GM23338 (cell line): ENCODE data around the gene CHIC1. TPM values are rescaled to one million over a fixed set of nuclear protein-coding genes. Genes with fewer than 3 reads are reported as not detected.

Experiments used
- ATAC-seq: fragments of 200-7000 bp; cut with Tn5 transposase; 3 replicates; pipeline ENCODE4 v1.9.1; 2020
- DNase-seq: peaks from one replicate; pipeline ENCODE4 v3.0.0-alpha.2; 2015; ENCODE audit warnings: low spot score
- H2AFZ ChIP-seq: fragments of 200-600 bp; sonication (generic); 2 replicates; pipeline ENCODE4 v1.8.0; 2016; ENCODE audit warnings: antibody characterized with exemption, mild to moderate bottlenecking, moderate library complexity
- H3F3A ChIP-seq: fragments of 200-600 bp; sonication (generic); replicated peaks from 2 replicates; pipeline ENCODE4 v1.8.0; 2017; ENCODE audit warnings: antibody characterized with exemption, mixed run types, low read depth
- H3K27ac ChIP-seq: fragments of 200-600 bp; sonication (generic); 2 replicates; pipeline ENCODE4 v1.6.1; 2016; ENCODE audit warnings: low read depth
- H3K27me3 ChIP-seq: fragments of 200-600 bp; sonication (generic); 2 replicates; pipeline ENCODE4 v1.8.0; 2016; ENCODE audit warnings: mild to moderate bottlenecking, mixed run types, moderate library complexity; ENCODE audit not compliant: insufficient read depth
- H3K36me3 ChIP-seq: fragments of 200-600 bp; sonication (generic); 2 replicates; pipeline ENCODE4 v1.8.0; 2016; ENCODE audit warnings: mild to moderate bottlenecking; ENCODE audit not compliant: insufficient read depth
- H3K4me1 ChIP-seq: fragments of 200-600 bp; sonication (generic); 2 replicates; pipeline ENCODE4 v1.8.0; 2016; ENCODE audit warnings: mild to moderate bottlenecking, moderate library complexity; ENCODE audit not compliant: insufficient read depth
- H3K4me2 ChIP-seq: fragments of 200-600 bp; sonication (generic); 2 replicates; pipeline ENCODE4 v1.7.1; 2017; ENCODE audit warnings: mixed run types
- H3K4me3 ChIP-seq: fragments of 200-600 bp; sonication (generic); 2 replicates; pipeline ENCODE4 v1.6.1; 2016; ENCODE audit warnings: mixed run types
- H3K79me2 ChIP-seq: fragments of 200-600 bp; sonication (generic); replicated peaks from 2 replicates; pipeline ENCODE4 v1.8.0; 2017; ENCODE audit warnings: mild to moderate bottlenecking; ENCODE audit not compliant: insufficient read depth
- H3K9me2 ChIP-seq: fragments of 200-600 bp; sonication (generic); 2 replicates; pipeline ENCODE4 v1.8.0; 2017; ENCODE audit not compliant: insufficient read depth
- H4K20me1 ChIP-seq: fragments of 200-600 bp; sonication (generic); replicated peaks from 2 replicates; pipeline ENCODE4 v1.8.0; 2017; ENCODE audit warnings: mild to moderate bottlenecking; ENCODE audit not compliant: insufficient read depth
- H3K27ac Mint-ChIP-seq: 2 replicates; pipeline ENCODE4 v1.8.0; 2020; ENCODE audit warnings: inconsistent platforms, mild to moderate bottlenecking, moderate library complexity, mixed read lengths
- H3K27me3 Mint-ChIP-seq: 3 replicates; pipeline ENCODE4 v1.8.0; 2022; ENCODE audit warnings: low read depth, mild to moderate bottlenecking, moderate library complexity, mixed read lengths, inconsistent platforms; ENCODE audit not compliant: insufficient read depth, poor library complexity
- H3K36me3 Mint-ChIP-seq: 3 replicates; pipeline ENCODE4 v1.8.0; 2021; ENCODE audit warnings: low read depth, mild to moderate bottlenecking, inconsistent platforms, moderate library complexity, mixed read lengths
- H3K4me1 Mint-ChIP-seq: 3 replicates; pipeline ENCODE4 v1.8.0; 2020; ENCODE audit warnings: mild to moderate bottlenecking, inconsistent platforms, mixed read lengths
- H3K4me3 Mint-ChIP-seq: 3 replicates; pipeline ENCODE4 v1.8.0; 2021; ENCODE audit warnings: moderate library complexity, mild to moderate bottlenecking, inconsistent platforms, mixed read lengths
- H3K9me3 Mint-ChIP-seq: 3 replicates; pipeline ENCODE4 v1.8.0; 2020; ENCODE audit warnings: moderate library complexity, mild to moderate bottlenecking, inconsistent platforms, mixed read lengths
- CREB1 ChIP-seq: fragments of 250-450 bp; sonication (Bioruptor Pico); IDR thresholded peaks from 2 replicates; pipeline ENCODE4 v1.5.0; 2020; ENCODE audit warnings: low read depth, mild to moderate bottlenecking, moderate library complexity
- CTCF ChIP-seq, 2 experiments: fragments of 200-600 bp in 1 of 2; sonication (generic) in 1 of 2; conservative IDR thresholded peaks; 2 replicates each; pipeline versions ENCODE4 v1.5.1 to v1.6.1; 2016 to 2017; ENCODE audit warnings: antibody characterized with exemption in 2 of 2, low read depth in 2 of 2, mild to moderate bottlenecking in 2 of 2, moderate library complexity in 1 of 2
- EZH2 ChIP-seq: fragments of 200-600 bp; sonication (generic); IDR thresholded peaks from one replicate; pipeline ENCODE4 v1.8.0; 2017; ENCODE audit warnings: antibody characterized with exemption, mild to moderate bottlenecking, low read depth; ENCODE audit not compliant: unreplicated experiment
- EZH2phosphoT487 ChIP-seq: fragments of 200-600 bp; sonication (generic); IDR thresholded peaks from one replicate; pipeline ENCODE4 v1.8.1; 2018; ENCODE audit warnings: antibody characterized with exemption; ENCODE audit not compliant: unreplicated experiment
- JUNB ChIP-seq: IDR thresholded peaks from one replicate; pipeline ENCODE4 v1.6.1; 2016; ENCODE audit warnings: antibody characterized with exemption; ENCODE audit not compliant: unreplicated experiment
- NANOG ChIP-seq: IDR thresholded peaks from 2 replicates; pipeline ENCODE4 v1.6.1; 2016; ENCODE audit warnings: antibody characterized with exemption, borderline replicate concordance
- REST ChIP-seq: IDR thresholded peaks from one replicate; pipeline ENCODE4 v1.6.1; 2018; ENCODE audit warnings: antibody characterized with exemption; ENCODE audit not compliant: unreplicated experiment
- STAT1 ChIP-seq: IDR thresholded peaks from one replicate; pipeline ENCODE4 v1.6.1; 2016; ENCODE audit warnings: antibody characterized with exemption; ENCODE audit not compliant: unreplicated experiment
- ZNF114 ChIP-seq: fragments of 250-450 bp; sonication (Bioruptor Pico); IDR thresholded peaks from 2 replicates; pipeline ENCODE4 v1.5.0; 2020; ENCODE audit warnings: mild to moderate bottlenecking, moderate library complexity
- polyA plus RNA-seq: library from polyadenylated mRNA; unstranded; fragments of >200 nt; fragmentation: Nextera tagmentation; extraction: Ambion mirVana; gene quantifications from 2 replicates; pipeline ENCODE4 v1.2.1, GENCODE V29; 2016
- total RNA-seq: library from RNA; depleted of rRNA; stranded (reverse); fragments of >200 nt; shearing (Covaris generic); gene quantifications from 2 replicates; pipeline ENCODE4 v1.2.3, GENCODE V29; 2014

CHIC1 gene
- total and polyA plus RNA-seq, 2 experiments from 2014 or later = 6.2 to 14.1 TPM

GRCh38 chrX:73681408-73681807, 118.4 kb downstream of the CHIC1 start:
- no peaks in the 10 kb centered on the region for H4K20me1 ChIP-seq
- H3K4me2 ChIP-seq = peak overlapping the region; percentile 39
- no peaks in the 10 kb centered on the region for H3K9me2 ChIP-seq
- peaks cover 37% of the 10 kb centered on the region for H3K36me3 Mint-ChIP-seq
- H3K27me3 ChIP-seq = no peaks in the 10 kb centered on the region
- peak overlapping the region; percentile 63; the same call in 1 of the 2 replicates for H3K27ac ChIP-seq
- peak overlapping the region; percentile 94; the same call in 1 of the 2 replicates for H3K27ac Mint-ChIP-seq
- no peak for TF ChIP-seq STAT1
- TF ChIP-seq JUNB = no peak
- TF ChIP-seq CTCF (conservative IDR thresholded peaks at IDR 0.05; ENCODE audit: low read depth in 2 of 2) = no peak
- 0 out of 2 replicates have a peak, but pooled peaks have one; percentile 35 for TF ChIP-seq NANOG
- TF ChIP-seq CREB1 (CRISPR knock-in tag) = no peak
- TF ChIP-seq EZH2phosphoT487 = no peak
- TF ChIP-seq EZH2 = no peak
- H3K36me3 ChIP-seq = no peaks in the 10 kb centered on the region; the same call in 1 of the 2 replicates
- peaks cover 29% of the 10 kb centered on the region for H3K4me1 ChIP-seq
- H3K4me1 Mint-ChIP-seq = peaks cover 19% of the 10 kb centered on the region; the same call in 2 of the 3 replicates
- no peak for ATAC-seq
- H2AFZ ChIP-seq = no peak overlapping the region
- DNase-seq = no peak
- no peak overlapping the region for H3K4me3 Mint-ChIP-seq
- H3F3A ChIP-seq = no peaks in the 10 kb centered on the region
- no peak overlapping the region for H3K4me3 ChIP-seq
- H3K9me3 Mint-ChIP-seq = peaks cover 24% of the 10 kb centered on the region
- H3K79me2 ChIP-seq = no peaks in the 10 kb centered on the region
- H3K27me3 Mint-ChIP-seq = peaks cover 3% of the 10 kb centered on the region

- H3K9me2 ChIP-seq = no peaks in the 10 kb centered on the region
- H3K27ac Mint-ChIP-seq = peak overlapping the region; percentile 80; the same call in 1 of the 2 replicates
- H3K27me3 ChIP-seq = no peaks in the 10 kb centered on the region
- H3K27me3 Mint-ChIP-seq = peaks cover 3% of the 10 kb centered on the region
- peaks cover 37% of the 10 kb centered on the region for H3K36me3 Mint-ChIP-seq
- no peak overlapping the region for H3K4me3 ChIP-seq
- ATAC-seq = no peak
- H3K4me1 Mint-ChIP-seq = peaks cover 19% of the 10 kb centered on the region; the same call in 2 of the 3 replicates
- no peaks in the 10 kb centered on the region for H3F3A ChIP-seq
- no peaks in the 10 kb centered on the region; the same call in 1 of the 2 replicates for H3K36me3 ChIP-seq
- H4K20me1 ChIP-seq = no peaks in the 10 kb centered on the region
- peak overlapping the region; percentile 19 for H3K4me2 ChIP-seq
- H3K27ac ChIP-seq = no peak overlapping the region
- H2AFZ ChIP-seq = no peak overlapping the region
- peaks cover 14% of the 10 kb centered on the region for H3K9me3 Mint-ChIP-seq
- peaks cover 29% of the 10 kb centered on the region for H3K4me1 ChIP-seq
- no peak overlapping the region for H3K4me3 Mint-ChIP-seq
- DNase-seq = no peak
- H3K79me2 ChIP-seq = no peaks in the 10 kb centered on the region
- TF ChIP-seq ZNF114 (CRISPR knock-in tag) = no peak
- TF ChIP-seq CREB1 (CRISPR knock-in tag) = no peak
- TF ChIP-seq STAT1 = no peak
- TF ChIP-seq CTCF (conservative IDR thresholded peaks at IDR 0.05; ENCODE audit: low read depth in 2 of 2) = no peak
- no peak for TF ChIP-seq EZH2
- no peak for TF ChIP-seq REST
Observed at GRCh38 chrX:73683236-73683859, 120.4 kb downstream of the CHIC1 start.
